Ammon's horn (tissue), 1 donor: ENCODE data around the gene VPS16.

Experiments used
- DNase-seq: peaks from one replicate; pipeline ENCODE4 v3.0.0-alpha.2; 2016; ENCODE audit warnings: low spot score

The VPS16 gene

DNA sequence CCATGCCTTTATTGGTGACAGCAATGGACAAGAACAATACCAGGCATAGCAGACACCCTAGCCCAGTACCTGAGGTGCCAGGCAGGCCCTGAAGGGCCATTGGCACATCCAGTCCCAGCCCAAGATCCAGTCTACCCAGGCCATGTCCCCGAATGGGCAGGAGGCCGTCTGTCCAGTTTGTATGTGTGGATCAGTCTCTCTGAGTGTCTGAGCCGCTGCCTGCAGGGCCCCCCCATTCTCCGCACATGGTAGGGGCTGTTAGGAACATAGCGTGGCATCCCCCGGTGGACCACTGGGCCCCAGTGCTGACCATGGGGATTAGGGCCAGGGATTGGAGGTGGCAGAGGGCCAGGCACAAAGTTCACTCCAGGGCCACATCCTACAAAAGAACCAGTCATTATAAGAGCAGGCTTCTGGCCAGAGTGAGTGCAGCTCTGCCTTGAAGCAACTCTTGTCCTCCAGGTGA is 5.2 kb upstream of the VPS16 start:
- no peak for DNase-seq

DNA sequence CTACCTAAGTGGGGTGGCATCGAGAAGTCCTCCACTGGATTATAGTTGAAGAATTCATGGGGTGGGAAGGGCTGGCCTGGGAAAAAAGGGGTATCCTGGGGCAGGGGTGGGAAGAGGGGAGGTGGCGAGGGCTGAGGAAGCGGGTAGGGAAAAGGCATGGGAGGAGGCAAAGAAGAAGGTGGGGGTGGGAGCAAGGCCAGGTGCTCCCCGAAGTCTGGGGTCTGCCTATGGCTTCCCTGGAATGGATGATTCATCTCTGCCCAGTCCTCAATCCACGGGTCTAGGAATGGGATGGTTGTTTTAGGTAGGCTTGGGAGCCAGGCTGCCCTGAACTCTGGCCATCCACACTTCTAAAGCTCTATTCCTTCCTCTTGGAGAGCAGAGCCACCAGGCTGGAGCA is 4.5 kb upstream of the VPS16 start:
- DNase-seq: no peak

DNA sequence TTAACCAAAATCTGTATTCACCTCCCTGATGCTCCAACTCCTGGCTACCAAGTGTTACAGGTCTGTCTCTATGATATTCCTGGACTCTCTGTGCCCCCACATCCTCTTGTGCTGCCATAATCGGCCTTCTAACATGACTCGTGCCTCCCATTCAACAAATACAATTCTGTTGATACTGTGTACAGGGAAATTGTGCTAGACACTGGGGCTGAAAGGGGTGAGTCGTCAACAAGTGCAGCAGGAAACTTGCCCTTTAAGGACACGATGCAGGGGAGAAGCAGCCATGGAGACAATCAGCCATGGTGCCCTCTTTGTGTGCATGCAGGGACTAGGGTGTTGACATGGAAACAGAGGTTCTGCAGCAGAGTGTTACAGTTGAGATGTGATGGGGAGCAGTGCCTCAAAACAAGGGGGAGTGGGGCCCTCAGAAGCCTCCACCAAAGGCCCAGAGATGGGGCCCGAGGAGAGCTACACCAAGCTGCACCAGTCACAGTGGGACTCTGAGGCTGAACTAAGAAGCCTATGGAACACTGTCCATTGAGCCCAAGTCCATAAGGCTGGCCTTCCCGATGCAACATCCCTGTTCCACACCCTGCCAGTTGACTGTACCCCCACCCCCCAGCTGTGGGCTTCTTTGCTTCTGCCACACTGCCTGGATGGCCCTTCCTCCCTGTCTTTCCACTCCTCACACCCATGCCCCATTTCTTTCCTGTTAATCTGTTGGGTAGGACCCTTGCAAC is 3.2 kb upstream of the VPS16 start:
- DNase-seq: no peak

DNA sequence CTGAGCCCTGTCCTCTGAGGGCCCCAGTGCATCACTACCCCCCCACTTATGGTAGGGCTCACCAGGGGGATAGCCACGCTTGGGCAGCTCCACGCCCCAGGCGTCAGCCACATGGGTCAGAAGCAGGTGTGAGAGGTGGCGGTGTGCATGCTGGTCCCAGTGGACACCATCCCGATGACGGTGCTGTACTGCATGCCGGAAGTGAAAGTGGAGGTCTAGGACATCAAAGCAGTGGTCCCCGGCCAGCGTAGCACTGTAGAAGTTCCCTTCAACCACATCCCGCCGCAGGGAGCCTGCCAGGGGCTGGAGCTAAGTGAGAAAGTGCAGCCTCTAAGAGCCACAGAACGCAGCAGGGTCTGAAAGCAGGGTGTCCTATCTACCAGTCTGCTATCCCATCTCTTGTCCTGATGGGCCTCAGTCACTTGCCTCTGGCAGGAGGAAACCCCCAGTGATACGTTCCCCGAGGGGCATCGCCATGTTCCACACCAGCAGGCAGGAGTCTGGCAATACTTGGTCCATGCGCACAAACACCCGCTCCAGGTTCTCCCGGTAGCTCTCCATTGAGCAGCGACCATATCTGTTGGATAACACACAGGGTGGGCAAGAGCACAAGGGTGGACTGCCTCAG is 2.3 kb upstream of the VPS16 start:
- DNase-seq: no peak

DNA sequence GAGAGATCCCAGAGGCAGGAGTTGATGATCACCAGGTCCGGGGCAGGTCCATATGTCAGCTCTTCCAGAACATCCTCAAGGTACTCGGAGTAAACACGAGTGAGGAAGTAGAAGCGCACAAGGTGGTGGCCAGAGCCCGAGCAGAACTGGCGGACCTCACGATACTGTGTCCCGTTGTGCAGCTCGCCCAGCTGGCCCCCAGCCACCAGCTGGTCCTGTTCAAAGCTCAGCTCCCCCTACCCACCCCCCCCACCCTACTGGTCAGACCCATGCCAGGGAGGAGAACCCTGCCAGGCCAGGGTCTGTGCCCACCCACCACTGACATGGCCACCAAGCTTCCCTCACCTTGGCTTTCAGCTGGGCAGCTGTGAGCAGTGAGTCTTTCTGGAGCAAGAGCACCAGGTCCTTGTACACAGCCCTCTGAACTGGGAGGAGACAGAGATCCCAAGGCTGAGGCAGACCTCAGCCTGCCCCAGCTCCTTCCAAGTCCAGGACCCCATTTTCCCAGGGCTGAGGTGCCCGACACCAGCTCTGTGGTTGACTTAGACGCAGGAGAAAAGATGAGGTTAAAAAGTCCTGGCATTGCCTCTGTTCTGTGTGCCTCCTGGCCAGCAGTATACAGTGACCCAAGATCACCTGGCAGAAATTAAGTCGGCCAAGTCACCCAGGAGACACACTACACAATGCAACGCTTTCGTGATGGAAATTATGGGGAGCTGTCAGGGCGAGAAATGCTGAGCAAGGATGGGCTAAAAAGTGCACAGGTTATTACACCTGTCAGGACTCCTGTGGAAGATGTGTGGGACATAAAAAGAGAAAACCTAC is 1.5 kb upstream of the VPS16 start:
- no peak for DNase-seq

DNA sequence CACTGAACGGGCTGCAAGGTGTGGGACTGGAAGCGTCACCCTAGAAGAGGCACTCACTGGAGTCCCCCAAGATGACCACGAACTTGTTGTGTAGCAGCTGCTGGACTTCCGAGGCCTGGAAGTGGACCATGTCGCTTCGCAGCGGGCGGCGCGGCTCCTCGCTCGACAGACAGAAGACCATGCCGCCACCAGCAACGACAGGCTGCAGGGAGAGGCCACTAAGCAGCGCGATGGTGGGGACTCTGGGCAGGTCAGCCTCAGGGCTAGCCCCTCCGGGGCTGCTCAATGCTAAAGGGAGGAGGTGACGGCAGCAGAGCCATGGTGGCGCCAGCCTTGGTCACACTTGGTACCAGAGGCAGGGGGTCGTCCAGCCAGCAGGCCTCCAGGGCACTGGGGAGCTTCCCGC is 810 bp upstream of the VPS16 start:
- no peak for DNase-seq

DNA sequence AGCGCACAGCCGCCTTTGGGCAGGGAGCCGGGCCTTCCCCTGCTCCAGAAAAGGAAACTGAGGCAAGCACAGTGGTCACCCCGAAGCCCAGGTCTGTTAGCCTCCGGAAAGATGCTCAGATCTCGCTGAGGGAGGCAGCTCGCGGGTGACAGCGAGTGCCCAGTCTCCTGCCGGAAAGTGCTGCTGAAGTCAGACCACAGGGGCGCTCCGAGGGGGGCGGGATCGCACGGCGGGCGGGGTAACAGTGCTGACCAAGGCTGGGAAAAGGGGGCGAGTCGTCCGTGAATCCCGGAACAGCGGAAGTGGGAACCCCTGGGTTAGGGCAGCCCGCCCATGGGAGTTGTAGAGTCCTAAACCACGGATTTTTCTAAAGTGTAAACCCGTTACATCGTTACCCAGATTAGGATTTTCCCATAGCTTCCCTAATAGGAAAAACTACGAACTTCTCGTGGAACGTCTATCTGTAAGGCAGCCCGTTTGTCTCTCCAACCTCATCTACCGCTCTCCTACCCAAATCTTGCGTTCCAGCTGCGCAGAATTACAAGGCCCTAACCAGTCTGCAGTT is 504 bp downstream of the VPS16 start:
- DNase-seq: peak; percentile 29

DNA sequence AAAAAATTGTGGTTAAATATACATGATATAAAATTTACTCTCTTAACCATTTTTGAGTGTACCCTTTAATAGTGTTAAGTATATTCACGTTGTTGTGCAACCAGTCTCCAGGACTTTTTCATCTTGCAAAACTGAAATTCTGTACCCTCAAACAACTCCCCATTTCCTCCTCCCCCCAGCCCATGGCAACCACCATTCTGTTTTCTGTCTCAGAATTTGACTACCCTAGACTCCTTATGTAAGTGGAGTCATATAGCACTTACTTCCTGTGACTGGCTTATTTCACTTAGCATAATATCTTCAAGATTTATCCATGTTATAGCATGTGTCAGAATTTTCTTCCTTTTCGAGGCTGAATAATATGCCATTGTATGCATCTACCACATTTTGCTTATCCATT is 5.1 kb downstream of the VPS16 start:
- DNase-seq: no peak

DNA sequence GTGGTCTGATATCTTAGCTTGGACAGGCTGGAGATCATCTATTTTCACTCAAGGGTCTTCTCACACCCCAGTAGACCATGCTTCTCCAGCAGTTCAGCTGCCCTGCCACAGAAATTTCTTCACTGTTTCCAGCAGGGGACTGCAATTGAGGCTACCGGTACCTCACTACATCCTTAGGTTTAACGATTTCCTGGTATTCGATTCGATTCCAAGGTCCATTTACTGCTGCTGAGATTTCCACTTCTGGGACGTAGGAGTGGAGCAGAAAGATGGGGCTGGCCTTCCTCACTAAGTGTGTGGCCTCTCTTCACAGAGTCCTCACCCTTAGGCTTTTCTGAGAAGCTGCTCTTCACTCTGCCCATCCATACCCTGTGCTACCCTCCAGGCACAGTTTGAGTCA is 6.2 kb downstream of the VPS16 start:
- no peak for DNase-seq

DNA sequence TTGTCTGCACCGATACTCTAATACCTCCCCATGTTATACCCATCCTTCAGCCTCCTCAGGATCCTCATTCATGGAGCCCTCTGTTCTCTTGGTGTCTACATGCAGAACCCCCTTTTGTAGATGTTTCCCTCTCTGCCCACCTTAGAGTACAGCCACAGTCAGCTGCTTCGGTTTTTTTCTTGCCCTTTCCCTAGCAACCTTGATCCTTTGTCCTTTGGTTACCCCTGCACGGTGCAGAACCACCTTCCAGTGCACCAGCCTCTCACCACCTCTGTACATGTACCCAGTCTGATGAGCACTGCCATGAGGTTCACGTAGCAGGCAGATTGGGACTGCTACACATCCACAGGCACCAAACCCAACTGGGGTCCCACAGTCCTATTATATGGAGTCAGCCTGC is 7.3 kb downstream of the VPS16 start:
- no peak for DNase-seq

DNA sequence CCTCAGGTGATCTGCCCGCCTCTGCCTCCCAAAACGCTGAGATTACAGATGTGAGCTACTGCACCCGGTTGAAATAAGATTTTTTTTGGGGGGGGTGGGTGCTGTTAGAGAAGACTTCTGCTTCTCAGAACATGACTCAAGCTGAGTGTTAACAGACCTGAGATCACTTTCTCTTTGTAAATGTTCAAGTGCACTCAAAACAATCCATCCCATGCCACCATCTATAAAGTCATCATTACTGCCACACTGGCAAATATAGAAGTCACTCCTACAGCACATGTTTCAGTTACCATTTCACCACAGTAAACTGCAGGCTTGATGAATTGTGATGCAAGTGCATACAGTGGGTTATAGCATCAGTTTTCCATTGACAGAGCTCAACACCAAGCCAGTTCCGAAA is 9.0 kb downstream of the VPS16 start:
- no peak for DNase-seq

DNA sequence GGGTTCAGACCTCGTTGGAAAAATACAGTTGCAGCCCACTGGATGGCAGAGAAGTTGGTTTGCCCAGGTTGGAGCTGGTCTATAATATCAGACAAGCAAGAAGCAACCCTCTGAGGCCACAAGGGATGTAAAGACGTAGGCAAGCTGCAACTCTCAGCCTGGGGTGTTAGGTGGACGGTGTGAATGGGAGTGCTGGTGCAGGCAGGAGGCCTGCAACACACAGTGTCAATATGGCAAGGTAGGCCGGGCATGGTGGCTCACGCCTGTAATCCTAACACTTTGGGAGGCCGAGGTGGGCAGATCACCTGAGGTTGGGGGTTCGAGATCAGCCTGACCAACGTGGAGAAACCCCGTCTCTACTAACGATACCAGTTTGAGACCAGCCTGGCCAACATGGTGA is 10.5 kb downstream of the VPS16 start:
- no peak for DNase-seq

DNA sequence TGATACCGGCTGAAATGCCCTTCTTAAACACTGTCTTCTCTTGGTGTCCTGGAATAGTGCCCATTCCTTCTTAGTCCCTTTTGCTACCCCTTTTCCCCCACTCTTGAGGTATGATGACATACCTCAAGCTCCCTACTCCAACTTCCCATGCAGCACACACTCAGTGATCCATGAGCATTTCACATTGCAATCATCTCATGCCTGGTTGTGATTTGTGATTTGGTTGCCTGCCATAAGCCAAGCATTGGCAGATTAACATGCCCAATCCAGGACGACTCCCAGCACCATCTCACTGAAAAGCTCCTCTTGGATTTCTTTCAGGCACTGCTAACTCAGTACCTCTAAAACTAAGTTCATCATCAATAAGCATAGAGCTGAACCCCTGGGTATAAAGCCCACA is 18.0 kb downstream of the VPS16 start:
- no peak for DNase-seq

DNA sequence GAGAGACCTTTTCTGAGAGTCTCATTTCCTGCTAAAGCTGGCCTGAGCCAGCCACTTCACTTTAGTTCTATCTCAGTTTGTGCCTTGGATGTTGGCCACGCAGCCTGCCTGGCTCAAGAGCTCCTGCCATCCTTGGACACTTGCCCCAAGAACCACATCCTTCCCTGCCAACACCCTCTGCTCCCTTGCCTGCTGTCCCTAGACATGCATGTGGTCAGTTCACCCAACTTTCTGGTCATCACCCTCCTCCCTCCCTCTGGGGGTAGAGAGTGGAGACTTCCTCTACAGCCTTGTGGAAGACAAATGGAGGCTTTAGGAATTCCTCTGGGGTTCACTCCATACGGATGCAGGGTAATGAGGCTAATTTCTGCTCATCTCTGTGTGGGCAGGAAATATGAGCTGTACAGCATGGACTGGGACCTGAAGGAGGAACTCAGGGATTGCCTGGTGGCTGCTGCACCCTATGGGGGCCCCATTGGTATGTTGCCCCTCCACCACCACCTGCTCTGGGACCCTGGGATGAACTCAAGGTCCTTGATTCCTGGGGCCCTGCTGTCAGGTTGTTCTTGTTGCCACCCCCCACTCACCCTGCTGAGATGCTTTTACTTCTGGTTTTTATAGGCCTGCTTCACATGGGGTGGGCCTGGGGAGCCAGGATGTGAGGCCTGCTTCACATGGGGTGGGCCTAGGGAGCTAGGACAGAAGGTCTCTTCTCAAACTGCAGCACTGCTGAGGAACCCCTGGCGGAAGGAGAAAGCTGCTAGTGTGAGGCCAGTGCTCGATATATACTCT is 19.0 kb downstream of the VPS16 start:
- peak; percentile 70 for DNase-seq

DNA sequence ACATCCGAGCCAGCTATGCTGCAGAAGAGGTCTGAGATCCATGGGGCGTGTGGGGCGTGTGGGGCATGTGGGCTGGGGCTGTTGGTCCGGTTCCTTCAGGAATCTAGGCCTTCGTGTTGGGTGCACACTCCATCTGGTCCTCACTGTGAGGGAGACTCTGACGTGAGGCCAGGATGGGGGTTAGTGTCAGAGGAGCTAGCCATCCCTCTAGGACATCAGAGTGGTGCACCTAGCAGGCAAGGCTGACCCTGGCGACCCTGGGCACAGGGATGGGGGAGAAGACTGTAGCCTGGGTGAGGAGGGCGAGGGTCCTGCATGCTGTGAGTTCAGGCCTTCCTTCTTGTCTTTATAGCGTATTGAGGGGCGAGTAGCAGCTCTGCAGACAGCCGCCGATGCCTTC is 24.1 kb downstream of the VPS16 start:
- no peak for DNase-seq

DNA sequence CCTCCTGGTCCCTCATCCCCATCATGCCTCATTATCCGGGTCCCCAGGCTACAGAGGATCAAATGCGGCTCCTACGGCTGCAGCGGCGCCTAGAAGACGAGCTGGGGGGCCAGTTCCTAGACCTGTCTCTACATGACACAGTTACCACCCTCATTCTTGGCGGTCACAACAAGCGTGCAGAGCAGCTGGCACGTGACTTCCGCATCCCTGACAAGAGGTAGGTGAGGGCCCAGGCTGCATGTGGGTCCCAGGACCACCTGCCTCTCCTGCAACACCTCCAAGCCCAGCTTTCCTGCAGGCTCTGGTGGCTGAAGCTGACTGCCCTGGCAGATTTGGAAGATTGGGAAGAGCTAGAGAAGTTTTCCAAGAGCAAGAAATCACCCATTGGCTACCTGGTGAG is 24.6 kb downstream of the VPS16 start:
- no peak for DNase-seq

DNA sequence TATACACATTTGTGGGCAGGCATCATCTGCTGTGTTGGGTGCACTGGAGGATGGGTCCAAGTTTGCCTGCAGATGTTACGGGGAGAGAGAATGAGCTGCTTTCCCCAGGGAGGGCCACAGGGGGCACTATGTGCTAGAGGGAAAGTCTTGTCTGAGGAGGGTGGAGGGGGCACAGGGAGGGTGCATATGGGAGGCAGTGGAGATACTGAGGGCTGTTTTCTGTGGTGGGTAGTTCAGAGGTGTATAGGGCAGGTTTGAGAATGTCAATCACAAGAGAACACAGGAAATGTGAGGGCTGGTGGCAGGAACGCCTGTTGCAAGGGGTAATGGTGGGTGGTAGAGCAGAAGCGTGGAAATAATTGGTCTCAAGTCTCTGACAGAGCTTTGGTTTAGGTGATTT is 25.1 kb downstream of the VPS16 start:
- peak; percentile 51 for DNase-seq

DNA sequence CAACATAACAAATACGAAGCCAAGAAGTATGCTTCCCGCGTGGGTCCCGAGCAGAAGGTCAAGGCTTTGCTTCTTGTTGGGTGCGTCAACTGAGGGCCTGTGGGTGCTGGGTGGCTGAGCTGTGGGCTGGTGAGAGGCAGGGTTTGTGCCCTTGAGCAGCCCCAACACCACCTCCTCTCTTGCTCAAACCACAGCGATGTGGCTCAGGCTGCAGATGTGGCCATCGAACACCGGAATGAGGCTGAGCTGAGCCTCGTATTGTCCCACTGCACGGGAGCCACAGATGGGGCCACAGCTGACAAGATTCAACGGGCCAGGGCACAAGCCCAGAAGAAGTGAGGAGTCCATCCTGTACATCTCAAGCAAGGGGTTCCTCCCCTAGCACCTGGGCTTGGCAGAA is 25.7 kb downstream of the VPS16 start:
- no peak for DNase-seq

DNA sequence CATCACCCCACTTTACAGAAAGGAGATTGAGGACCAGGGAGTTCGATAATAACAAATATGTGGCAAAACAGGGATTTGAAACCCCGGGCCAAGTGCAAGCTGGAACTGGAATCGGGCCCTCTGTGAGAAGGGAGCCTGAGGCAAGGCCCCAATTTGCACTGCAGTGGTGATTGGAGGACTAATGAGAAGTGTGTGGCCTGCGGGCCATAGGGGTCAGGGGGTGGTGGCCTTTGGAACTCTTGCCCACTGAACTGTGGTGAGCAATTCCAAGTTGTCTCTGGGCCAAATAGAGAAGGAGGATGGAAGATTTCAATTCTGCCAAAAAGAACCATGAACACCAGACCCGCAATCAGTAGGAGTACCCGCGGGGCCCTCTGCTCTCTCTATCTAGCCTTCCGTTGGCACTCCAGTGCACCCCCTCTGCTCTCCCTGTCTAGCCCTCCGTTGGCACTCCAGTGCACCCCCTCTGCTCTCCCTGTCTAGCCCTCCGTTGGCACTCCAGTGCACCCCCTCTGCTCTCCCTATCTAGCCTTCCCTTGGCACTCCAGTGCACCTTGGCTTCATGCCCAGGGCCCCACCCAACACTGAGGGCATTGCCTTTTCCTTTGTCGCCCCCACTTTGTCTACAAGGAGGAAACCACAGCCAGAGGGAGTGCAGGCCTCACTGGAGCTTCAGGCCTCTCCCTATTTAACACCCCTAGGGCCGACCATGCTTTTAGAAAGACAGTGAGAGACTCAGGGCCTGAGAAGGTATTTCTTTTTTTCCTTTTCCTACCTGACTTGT is 26.7 kb downstream of the VPS16 start:
- no peak for DNase-seq

DNA sequence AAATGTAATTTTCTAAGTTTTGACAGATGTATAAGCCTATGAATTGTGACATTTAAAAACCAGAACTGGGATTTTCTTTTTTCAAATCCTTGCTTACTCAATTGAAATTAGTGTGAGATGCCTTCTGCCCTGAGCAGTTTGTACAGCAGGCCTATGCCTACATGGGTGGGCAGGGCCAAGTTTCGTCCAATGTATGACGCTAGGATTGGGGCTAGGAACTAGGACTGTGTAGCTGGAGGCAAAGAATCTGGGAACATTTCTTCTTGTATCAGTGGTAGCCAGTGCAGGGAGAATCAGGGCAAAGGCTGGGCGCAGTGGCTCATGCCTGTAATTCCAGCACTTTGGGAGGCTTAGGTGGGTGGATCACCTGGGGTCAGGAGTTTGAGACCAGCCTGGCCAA is 28.8 kb downstream of the VPS16 start:
- DNase-seq: no peak

DNA sequence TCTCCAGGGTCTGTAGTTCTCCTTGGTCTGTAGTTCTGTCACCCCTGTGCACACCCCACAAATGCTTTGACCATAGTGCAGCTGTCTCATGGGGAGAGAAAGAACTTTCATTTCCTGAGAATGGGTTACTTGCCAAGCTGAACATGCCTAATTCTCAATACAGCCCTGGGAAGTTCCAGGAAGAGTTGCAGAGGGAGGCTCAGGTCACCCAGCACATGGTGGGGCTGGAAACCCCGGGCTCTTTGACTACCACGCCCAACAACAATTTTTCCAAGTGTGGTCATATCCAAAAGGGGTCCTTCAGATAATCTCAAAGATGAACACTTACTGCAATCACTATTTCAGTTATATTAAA is 30.5 kb downstream of the VPS16 start:
- no peak for DNase-seq
